Prostate gland (tissue), 2 donors: ENCODE results near the gene C16orf74.

ENCODE experiments used
- CTCF ChIP-seq, 4 experiments: fragments of 200-600 bp in 2 of 4; fragments of 450-650 bp in 2 of 4; sonication (generic) in 2 of 4; IDR thresholded peaks; 1 replicate in 3 of 4; 2 replicates in 1 of 4; pipeline ENCODE4 v1.5.1; 2016 to 2019; ENCODE audit warnings: antibody characterized with exemption in 4 of 4, mild to moderate bottlenecking in 2 of 4, moderate library complexity in 2 of 4
- POLR2A ChIP-seq: fragments of 450-650 bp; IDR thresholded peaks from one replicate; pipeline ENCODE4 v1.6.1; 2016; ENCODE audit warnings: antibody characterized with exemption, mild to moderate bottlenecking
- POLR2AphosphoS5 ChIP-seq: sonication (generic); formaldehyde crosslinking; IDR thresholded peaks from one replicate; pipeline ENCODE4 v1.6.1; 2017; ENCODE audit warnings: antibody characterized with exemption

- TF ChIP-seq CTCF (IDR thresholded peaks at IDR 0.05) (no peak), POLR2A (no peak), POLR2AphosphoS5 (no peak)
Measured at GRCh38 chr16:85678821-85679220, 72.1 kb downstream of the C16orf74 start.
